ENCODE results near the gene PDE6B.

DNA sequence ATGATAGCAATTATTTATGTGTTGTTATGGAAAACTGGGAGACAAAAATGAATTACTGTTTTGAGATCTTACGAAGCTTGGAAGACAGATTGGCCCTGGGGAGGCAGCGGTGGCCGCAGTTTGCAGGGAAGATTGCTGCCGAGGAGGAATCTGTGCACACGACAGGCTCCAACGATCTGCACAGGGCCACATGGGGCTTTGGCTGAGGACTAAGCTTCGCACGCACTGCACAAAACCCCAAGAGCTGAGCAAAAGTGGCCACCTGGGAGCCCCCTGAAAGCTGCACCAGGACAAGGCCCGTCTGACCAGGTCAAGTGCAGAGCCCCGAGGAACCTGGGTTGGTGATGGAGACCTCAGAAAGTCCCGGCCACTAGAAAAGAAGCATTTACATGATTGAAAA lies 5.2 kb upstream of the PDE6B start:
- TF ChIP-seq, protein P1, sequence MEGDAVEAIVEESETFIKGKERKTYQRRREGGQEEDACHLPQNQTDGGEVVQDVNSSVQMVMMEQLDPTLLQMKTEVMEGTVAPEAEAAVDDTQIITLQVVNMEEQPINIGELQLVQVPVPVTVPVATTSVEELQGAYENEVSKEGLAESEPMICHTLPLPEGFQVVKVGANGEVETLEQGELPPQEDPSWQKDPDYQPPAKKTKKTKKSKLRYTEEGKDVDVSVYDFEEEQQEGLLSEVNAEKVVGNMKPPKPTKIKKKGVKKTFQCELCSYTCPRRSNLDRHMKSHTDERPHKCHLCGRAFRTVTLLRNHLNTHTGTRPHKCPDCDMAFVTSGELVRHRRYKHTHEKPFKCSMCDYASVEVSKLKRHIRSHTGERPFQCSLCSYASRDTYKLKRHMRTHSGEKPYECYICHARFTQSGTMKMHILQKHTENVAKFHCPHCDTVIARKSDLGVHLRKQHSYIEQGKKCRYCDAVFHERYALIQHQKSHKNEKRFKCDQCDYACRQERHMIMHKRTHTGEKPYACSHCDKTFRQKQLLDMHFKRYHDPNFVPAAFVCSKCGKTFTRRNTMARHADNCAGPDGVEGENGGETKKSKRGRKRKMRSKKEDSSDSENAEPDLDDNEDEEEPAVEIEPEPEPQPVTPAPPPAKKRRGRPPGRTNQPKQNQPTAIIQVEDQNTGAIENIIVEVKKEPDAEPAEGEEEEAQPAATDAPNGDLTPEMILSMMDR (IDR thresholded peaks at IDR 0.05): no peak
- TF ChIP-seq, protein P2, sequence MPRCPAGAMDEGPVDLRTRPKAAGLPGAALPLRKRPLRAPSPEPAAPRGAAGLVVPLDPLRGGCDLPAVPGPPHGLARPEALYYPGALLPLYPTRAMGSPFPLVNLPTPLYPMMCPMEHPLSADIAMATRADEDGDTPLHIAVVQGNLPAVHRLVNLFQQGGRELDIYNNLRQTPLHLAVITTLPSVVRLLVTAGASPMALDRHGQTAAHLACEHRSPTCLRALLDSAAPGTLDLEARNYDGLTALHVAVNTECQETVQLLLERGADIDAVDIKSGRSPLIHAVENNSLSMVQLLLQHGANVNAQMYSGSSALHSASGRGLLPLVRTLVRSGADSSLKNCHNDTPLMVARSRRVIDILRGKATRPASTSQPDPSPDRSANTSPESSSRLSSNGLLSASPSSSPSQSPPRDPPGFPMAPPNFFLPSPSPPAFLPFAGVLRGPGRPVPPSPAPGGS (IDR thresholded peaks at IDR 0.05): no peak
- no peak for TF ChIP-seq TFCP2L1 (CRISPR knock-in tag; IDR thresholded peaks at IDR 0.05)
- no peak for TF ChIP-seq JUN (IDR thresholded peaks at IDR 0.05)
- TF ChIP-seq HDAC2 (IDR thresholded peaks at IDR 0.05): no peak
- TF ChIP-seq KDM1A (IDR thresholded peaks at IDR 0.05; ENCODE audit: low read depth): no peak
